Astrocyte (in vitro differentiated cells and primary cell): ENCODE data around the gene KCNH3. TPM values are rescaled to one million over a fixed set of nuclear protein-coding genes. Genes with fewer than 3 reads are reported as not detected.

ENCODE experiments used
- DNase-seq: peaks from one replicate; pipeline ENCODE4 v3.0.0-alpha.2; 2010; ENCODE audit warnings: low read depth
- FAIRE-seq: peaks from 2 replicates; lab custom pipeline; 2011; peaks lifted over from hg19 to GRCh38; lab: Jason Lieb, UNC
- H2AFZ ChIP-seq: 2 replicates; pipeline ENCODE4 v1.6.0; 2012; ENCODE audit warnings: low read depth, low read length, inconsistent platforms
- H3K27ac ChIP-seq: 2 replicates; pipeline ENCODE4 v1.5.1; 2011; ENCODE audit warnings: low read depth, low read length, inconsistent platforms
- H3K27me3 ChIP-seq: 2 replicates; pipeline ENCODE4 v1.6.0; 2011; ENCODE audit warnings: low read length, inconsistent platforms; ENCODE audit not compliant: insufficient read depth
- H3K36me3 ChIP-seq: 2 replicates; pipeline ENCODE4 v1.5.1; 2011; ENCODE audit warnings: low read length, inconsistent platforms; ENCODE audit not compliant: insufficient read depth
- H3K4me1 ChIP-seq: 2 replicates; pipeline ENCODE4 v1.5.1; 2011; ENCODE audit warnings: low read length, inconsistent platforms; ENCODE audit not compliant: insufficient read depth
- H3K4me2 ChIP-seq: 2 replicates; pipeline ENCODE4 v1.6.0; 2012; ENCODE audit warnings: low read length, inconsistent platforms
- H3K4me3 ChIP-seq: 2 replicates; pipeline ENCODE4 v1.5.1; 2011; ENCODE audit warnings: low read depth, mild to moderate bottlenecking, low read length, inconsistent platforms; ENCODE audit not compliant: insufficient read depth
- H3K79me2 ChIP-seq: 2 replicates; pipeline ENCODE4 v1.6.0; 2012; ENCODE audit warnings: mild to moderate bottlenecking, low read length, inconsistent platforms; ENCODE audit not compliant: insufficient read depth
- H3K9ac ChIP-seq: 2 replicates; pipeline ENCODE4 v1.6.0; 2012; ENCODE audit warnings: mild to moderate bottlenecking, low read length, inconsistent platforms
- H3K9me3 ChIP-seq: 2 replicates; pipeline ENCODE4 v1.5.1; 2012; ENCODE audit warnings: low read depth, mild to moderate bottlenecking, low read length, inconsistent platforms; ENCODE audit not compliant: insufficient read depth
- H4K20me1 ChIP-seq: 2 replicates; pipeline ENCODE4 v1.6.0; 2012; ENCODE audit warnings: low read length, inconsistent platforms; ENCODE audit not compliant: insufficient read depth
- H3K27ac Mint-ChIP-seq: one replicate; pipeline ENCODE4 v1.8.0; 2021; ENCODE audit warnings: mild to moderate bottlenecking, mixed read lengths; ENCODE audit not compliant: unreplicated experiment
- H3K27me3 Mint-ChIP-seq: one replicate; pipeline ENCODE4 v1.8.0; 2021; ENCODE audit warnings: low read depth, mixed read lengths; ENCODE audit not compliant: unreplicated experiment
- H3K36me3 Mint-ChIP-seq: one replicate; pipeline ENCODE4 v1.8.0; 2021; ENCODE audit warnings: low read depth, mixed read lengths; ENCODE audit not compliant: unreplicated experiment
- H3K4me1 Mint-ChIP-seq: one replicate; pipeline ENCODE4 v1.8.0; 2021; ENCODE audit warnings: low read depth, mixed read lengths; ENCODE audit not compliant: unreplicated experiment
- H3K4me3 Mint-ChIP-seq: one replicate; pipeline ENCODE4 v1.8.0; 2021; ENCODE audit warnings: mild to moderate bottlenecking, moderate library complexity, mixed read lengths; ENCODE audit not compliant: unreplicated experiment
- H3K9me3 Mint-ChIP-seq: one replicate; pipeline ENCODE4 v1.8.0; 2021; ENCODE audit warnings: mild to moderate bottlenecking, mixed read lengths; ENCODE audit not compliant: unreplicated experiment
- EZH2 ChIP-seq: IDR thresholded peaks from 2 replicates; pipeline ENCODE4 v1.6.1; 2012; ENCODE audit warnings: mild to moderate bottlenecking, low read length, inconsistent platforms; ENCODE audit not compliant: insufficient read depth
- total RNA-seq: library from RNA; stranded (reverse); gene quantifications from 2 replicates; pipeline ENCODE4 v1.2.1, GENCODE V29; 2021
- TF ChIP-seq, protein P1 (sequence below): IDR thresholded peaks from 2 replicates; pipeline ENCODE4 v1.5.1; 2011; ENCODE audit warnings: low read depth, mild to moderate bottlenecking, inconsistent platforms, low read length, moderate library complexity; ENCODE audit not compliant: insufficient read depth

Gene KCNH3
- total RNA-seq, 1 donor from 2014 or later: not detected

DNA sequence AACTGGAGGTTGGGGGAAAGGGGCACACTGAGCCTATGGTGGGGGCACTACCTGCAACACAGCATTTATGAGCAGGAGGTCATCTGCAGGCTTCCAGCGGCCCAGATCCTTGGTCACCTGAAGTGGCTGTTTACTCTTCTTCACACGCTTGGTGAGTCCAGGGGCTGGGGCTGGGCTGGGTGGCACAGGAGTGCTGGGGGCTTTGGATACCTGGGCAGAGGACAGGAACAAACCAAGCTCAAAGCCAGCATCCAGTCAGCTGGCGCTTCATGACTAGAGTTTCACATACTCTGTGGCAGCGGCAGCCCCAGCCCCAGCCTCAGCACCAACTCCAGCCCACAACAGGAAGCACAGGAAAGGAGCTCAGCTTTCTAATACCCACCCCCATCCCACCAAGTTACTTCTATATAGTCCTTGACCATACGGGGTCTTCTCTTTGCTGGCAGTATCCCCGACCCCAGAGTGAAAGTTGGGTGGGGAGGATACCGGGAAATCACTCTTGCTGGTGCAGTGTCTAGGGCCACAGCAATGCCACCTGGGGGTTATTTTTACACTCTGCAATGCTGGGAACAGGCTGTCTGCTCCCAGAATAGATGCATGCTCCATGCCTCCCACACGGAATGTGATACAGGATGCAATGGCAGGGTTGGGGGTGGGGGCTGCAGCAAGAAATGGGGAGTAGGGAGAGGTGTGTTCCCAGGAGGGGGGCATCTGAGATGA is 26.0 kb downstream of the KCNH3 start:
- peaks cover 15% of the 10 kb centered on the region for H3K36me3 Mint-ChIP-seq
- H4K20me1 ChIP-seq: peaks cover 3% of the 10 kb centered on the region
- no peaks in the 10 kb centered on the region for H3K27me3 Mint-ChIP-seq
- H3K9me3 ChIP-seq: no peaks in the 10 kb centered on the region
- H3K4me1 Mint-ChIP-seq: peaks cover 9% of the 10 kb centered on the region
- no peak overlapping the region for H3K4me3 Mint-ChIP-seq
- H3K9me3 Mint-ChIP-seq: no peaks in the 10 kb centered on the region
- FAIRE-seq (no peak), DNase-seq (no peak)
- H3K4me2 ChIP-seq: no peak overlapping the region
- H3K36me3 ChIP-seq: peaks cover 16% of the 10 kb centered on the region
- H3K27me3 ChIP-seq: no peaks in the 10 kb centered on the region
- H3K27ac ChIP-seq: no peak overlapping the region
- H2AFZ ChIP-seq: no peak overlapping the region
- no peak overlapping the region for H3K27ac Mint-ChIP-seq
- H3K79me2 ChIP-seq: peaks cover 44% of the 10 kb centered on the region
- H3K4me3 ChIP-seq: no peak overlapping the region
- H3K9ac ChIP-seq: no peak overlapping the region
- H3K4me1 ChIP-seq: peaks cover 7% of the 10 kb centered on the region
- TF ChIP-seq, protein P1, sequence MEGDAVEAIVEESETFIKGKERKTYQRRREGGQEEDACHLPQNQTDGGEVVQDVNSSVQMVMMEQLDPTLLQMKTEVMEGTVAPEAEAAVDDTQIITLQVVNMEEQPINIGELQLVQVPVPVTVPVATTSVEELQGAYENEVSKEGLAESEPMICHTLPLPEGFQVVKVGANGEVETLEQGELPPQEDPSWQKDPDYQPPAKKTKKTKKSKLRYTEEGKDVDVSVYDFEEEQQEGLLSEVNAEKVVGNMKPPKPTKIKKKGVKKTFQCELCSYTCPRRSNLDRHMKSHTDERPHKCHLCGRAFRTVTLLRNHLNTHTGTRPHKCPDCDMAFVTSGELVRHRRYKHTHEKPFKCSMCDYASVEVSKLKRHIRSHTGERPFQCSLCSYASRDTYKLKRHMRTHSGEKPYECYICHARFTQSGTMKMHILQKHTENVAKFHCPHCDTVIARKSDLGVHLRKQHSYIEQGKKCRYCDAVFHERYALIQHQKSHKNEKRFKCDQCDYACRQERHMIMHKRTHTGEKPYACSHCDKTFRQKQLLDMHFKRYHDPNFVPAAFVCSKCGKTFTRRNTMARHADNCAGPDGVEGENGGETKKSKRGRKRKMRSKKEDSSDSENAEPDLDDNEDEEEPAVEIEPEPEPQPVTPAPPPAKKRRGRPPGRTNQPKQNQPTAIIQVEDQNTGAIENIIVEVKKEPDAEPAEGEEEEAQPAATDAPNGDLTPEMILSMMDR: no peak
- no peak for TF ChIP-seq EZH2

DNA sequence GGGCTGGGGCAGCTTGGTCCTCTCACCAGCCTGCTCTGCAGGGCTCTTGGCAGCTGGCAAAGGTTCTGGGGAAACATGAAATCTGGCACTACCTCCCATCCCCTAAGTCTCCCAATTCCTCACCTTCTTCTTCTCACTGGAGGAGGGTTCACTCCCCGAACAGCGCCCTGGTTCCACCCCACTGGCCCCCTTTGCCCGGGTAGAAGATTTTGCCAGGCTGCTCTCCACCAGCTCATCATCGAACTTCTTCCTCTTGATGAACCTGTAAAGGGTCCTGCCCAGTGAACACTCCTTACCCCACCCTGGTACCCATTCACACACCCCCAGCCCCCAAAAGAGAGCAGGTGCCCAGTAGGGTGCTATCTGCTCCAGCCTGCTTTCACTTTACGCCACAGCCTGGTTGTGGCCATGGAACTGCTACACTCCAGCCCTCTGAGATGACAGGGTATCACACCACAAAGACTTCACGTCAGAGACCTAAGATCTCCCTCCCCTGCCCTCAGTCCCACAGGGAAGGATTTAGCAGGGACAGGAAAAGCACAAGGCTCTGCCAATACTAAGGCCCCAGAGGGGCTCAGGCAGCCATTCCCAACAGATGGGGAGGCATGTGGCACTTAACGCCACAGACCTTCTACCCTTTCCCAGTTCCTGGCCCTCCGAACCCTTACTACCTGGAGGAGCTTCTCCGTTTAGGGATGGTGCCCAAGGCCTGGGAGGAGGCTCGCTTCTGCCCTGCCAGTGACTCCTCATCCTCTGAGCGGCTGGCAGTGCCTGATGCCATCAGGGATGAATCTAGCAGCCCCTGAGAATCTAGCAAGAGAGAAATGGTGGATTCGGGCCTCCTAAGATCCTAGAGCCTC is 26.8 kb downstream of the KCNH3 start:
- Mint-ChIP-seq H3K36me3 (peaks cover 12% of the 10 kb centered on the region), H3K27ac (peak overlapping the region; percentile 66), H3K27me3 (no peaks in the 10 kb centered on the region), H3K4me1 (peaks cover 9% of the 10 kb centered on the region), H3K9me3 (no peaks in the 10 kb centered on the region), H3K4me3 (peak overlapping the region; percentile 60)
- no peak for TF ChIP-seq EZH2
- TF ChIP-seq, protein P1: no peak
- no peak overlapping the region for H3K27ac ChIP-seq
- H3K4me1 ChIP-seq: peaks cover 7% of the 10 kb centered on the region
- H2AFZ ChIP-seq: no peak overlapping the region
- FAIRE-seq (no peak), DNase-seq (no peak)
- H4K20me1 ChIP-seq: peaks cover 3% of the 10 kb centered on the region
- peaks cover 15% of the 10 kb centered on the region for H3K36me3 ChIP-seq
- no peaks in the 10 kb centered on the region for H3K27me3 ChIP-seq
- no peak overlapping the region for H3K4me2 ChIP-seq
- H3K9me3 ChIP-seq: no peaks in the 10 kb centered on the region
- peaks cover 48% of the 10 kb centered on the region for H3K79me2 ChIP-seq
- H3K9ac ChIP-seq: no peak overlapping the region
- no peak overlapping the region for H3K4me3 ChIP-seq
